PC-3 (cell line): ENCODE data around the gene ARL5C. TPM values are rescaled to one million over a fixed set of nuclear protein-coding genes. Genes with fewer than 3 reads are reported as not detected.
A peak's percentile ranks its signal among the peaks of the same experiment; 100 is the strongest.

Source experiments
- ATAC-seq: fragments of 200-7000 bp; cut with Tn5 transposase; 2 replicates; pipeline ENCODE4 v1.9.1; 2020; ENCODE audit warnings: mild to moderate bottlenecking, moderate library complexity
- BruUV-seq: library from RNA; stranded (reverse); fragments of 400-500 nt; replicated peaks from 2 replicates; lab custom pipeline; 2021; lab: Mats Ljungman, UMichigan
- CTCF ChIA-PET: fragments of 300-600 bp; sonication (Branson Sonifier 250); formaldehyde crosslinking; loops from one replicate; lab custom pipeline; 2022; ENCODE audit warnings: antibody characterized with exemption; lab: Charles Lee
- POLR2A ChIA-PET: fragments of 300-600 bp; sonication (Branson Sonifier 250); formaldehyde crosslinking; loops from one replicate; lab custom pipeline; 2022; ENCODE audit warnings: antibody characterized with exemption; ENCODE audit not compliant: unreplicated experiment; lab: Charles Lee
- DNase-seq: peaks from one replicate; pipeline ENCODE4 v3.0.0-alpha.2; 2015
- H2AFZ ChIP-seq: fragments of 300-600 bp; sonication (generic); 2 replicates; pipeline ENCODE4 v1.6.0; 2016; ENCODE audit warnings: antibody characterized with exemption, low read length
- H3F3A ChIP-seq: fragments of 300-600 bp; sonication (generic); one replicate; pipeline ENCODE4 v1.6.0; 2017; ENCODE audit warnings: antibody characterized with exemption, low read length, control low read depth, mild to moderate bottlenecking; ENCODE audit not compliant: unreplicated experiment
- H3K27ac ChIP-seq: fragments of 300-600 bp; sonication (generic); 2 replicates; pipeline ENCODE4 v1.5.1; 2016; ENCODE audit warnings: mild to moderate bottlenecking, low read length
- H3K27me3 ChIP-seq: fragments of 300-600 bp; sonication (generic); 2 replicates; pipeline ENCODE4 v1.6.1; 2016; ENCODE audit warnings: low read length, mixed read lengths
- H3K36me3 ChIP-seq: fragments of 300-600 bp; sonication (generic); 2 replicates; pipeline ENCODE4 v1.6.1; 2016; ENCODE audit warnings: low read depth, mixed run types, low read length, mixed read lengths
- H3K4me1 ChIP-seq: fragments of 300-600 bp; sonication (generic); 2 replicates; pipeline ENCODE4 v1.5.1; 2016; ENCODE audit warnings: low read length; ENCODE audit not compliant: insufficient read depth
- H3K4me2 ChIP-seq: fragments of 300-600 bp; sonication (generic); 2 replicates; pipeline ENCODE4 v1.6.0; 2016; ENCODE audit warnings: low read length
- H3K4me3 ChIP-seq: fragments of 300-600 bp; sonication (generic); 2 replicates; pipeline ENCODE4 v1.5.1; 2016; ENCODE audit warnings: mild to moderate bottlenecking, low read length, mixed read lengths
- H3K79me2 ChIP-seq: fragments of 300-600 bp; sonication (generic); 2 replicates; pipeline ENCODE4 v1.6.1; 2017; ENCODE audit warnings: low read length, mixed read lengths
- H3K9ac ChIP-seq: fragments of 300-600 bp; sonication (generic); 2 replicates; pipeline ENCODE4 v1.6.0; 2016; ENCODE audit warnings: mild to moderate bottlenecking, low read length
- H3K9me2 ChIP-seq: fragments of 300-600 bp; sonication (generic); replicated peaks from 2 replicates; pipeline ENCODE4 v1.6.1; 2016; ENCODE audit warnings: mixed run types, low read length, mixed read lengths
- H3K9me3 ChIP-seq: fragments of 300-600 bp; sonication (generic); 2 replicates; pipeline ENCODE4 v1.6.1; 2016; ENCODE audit warnings: low read length, mixed read lengths
- H4K20me1 ChIP-seq: fragments of 300-600 bp; sonication (generic); 2 replicates; pipeline ENCODE4 v1.6.1; 2016; ENCODE audit warnings: low read length, mixed read lengths
- CTCF ChIP-seq: fragments of 300-600 bp; sonication (generic); conservative IDR thresholded peaks from 2 replicates; pipeline ENCODE4 v1.5.1; 2017; ENCODE audit warnings: antibody characterized with exemption, low read depth, mild to moderate bottlenecking, low read length
- EZH2 ChIP-seq: fragments of 300-600 bp; sonication (generic); IDR thresholded peaks from one replicate; pipeline ENCODE4 v1.6.1; 2017; ENCODE audit warnings: antibody characterized with exemption, mild to moderate bottlenecking, low read length; ENCODE audit not compliant: unreplicated experiment
- EZH2phosphoT487 ChIP-seq: fragments of 300-600 bp; sonication (generic); IDR thresholded peaks from 2 replicates; pipeline ENCODE4 v1.6.1; 2018; ENCODE audit warnings: mild to moderate bottlenecking, antibody characterized with exemption, low read length, borderline replicate concordance
- intact Hi-C: fragments of 100-400 bp; cut with micrococcal nuclease; formaldehyde crosslinking; loops from 2 replicates; pipeline ENCODE4 v1.9.0; 2023
- total RNA-seq: library from RNA; depleted of rRNA; stranded (reverse); fragments of >200 nt; gene quantifications from 2 replicates; pipeline ENCODE4 v1.2.3, GENCODE V29; 2014

Gene ARL5C
- total RNA-seq, 1 experiment from 2014 or later: not detected

GRCh38 chr17:39151150-39151942, 14.6 kb downstream of the ARL5C start, which contains the start of gene PLXDC1:
Gene PLXDC1 (minus strand): TSS chr17:39151637. CDS start chr17:39151437, 200 bp downstream.
- intact Hi-C loops: no loop called here
- Histone ChIP-seq H3K4me1 (peaks cover 7% of the 10 kb centered on the region), H3K27me3 (peaks cover 6% of the 10 kb centered on the region; the same call in 1 of the 2 replicates), H3K4me3 (peak within 1 kb of the TSS; percentile 90), H3K36me3 (no peaks in the 10 kb centered on the region), H4K20me1 (no peaks in the 10 kb centered on the region), H3K27ac (no peak within 1 kb of the TSS), H3K4me2 (peak within 1 kb of the TSS; percentile 97), H2AFZ (peak within 1 kb of the TSS; percentile 95), H3K79me2 (no peaks in the 10 kb centered on the region), H3K9ac (no peak within 1 kb of the TSS; the same call in 1 of the 2 replicates), H3F3A (no peaks in the 10 kb centered on the region), H3K9me2 (no peaks in the 10 kb centered on the region), H3K9me3 (no peaks in the 10 kb centered on the region)
- POLR2A ChIA-PET: no interaction called here
- no peak for TF ChIP-seq EZH2phosphoT487
- TF ChIP-seq EZH2: no peak
- TF ChIP-seq CTCF: no peak
- CTCF ChIA-PET: interaction anchor here (0.6 to 0.7 kb wide), 2 partner anchors 80 to 466 kb away, joined by 5 to 6 read pairs; no protein-coding TSS in a partner anchor
- DNase-seq (no peak), ATAC-seq (no peak)
- BruUV-seq: no TSS peak

GRCh38 chr17:39150795-39151149, 15.2 kb downstream of the ARL5C start:
- no peaks in the 10 kb centered on the region for H3K79me2 ChIP-seq
- no peak overlapping the region for H3K9ac ChIP-seq
- TF ChIP-seq EZH2: no peak
- no peak for TF ChIP-seq CTCF
- no peak for TF ChIP-seq EZH2phosphoT487
- CTCF ChIA-PET: interaction anchor here (0.7 kb wide), 1 partner anchor 80 kb away, joined by 6 read pairs; no protein-coding TSS in a partner anchor
- H3K4me2 ChIP-seq: no peak overlapping the region
- no peaks in the 10 kb centered on the region for H3K9me2 ChIP-seq
- H3K4me1 ChIP-seq: peaks cover 7% of the 10 kb centered on the region
- H4K20me1 ChIP-seq: no peaks in the 10 kb centered on the region
- peaks cover 6% of the 10 kb centered on the region; the same call in 1 of the 2 replicates for H3K27me3 ChIP-seq
- POLR2A ChIA-PET: no interaction called here
- no peak for ATAC-seq
- intact Hi-C loops: no loop called here
- DNase-seq: no peak
- H3K27ac ChIP-seq: no peak overlapping the region
- BruUV-seq: no TSS peak
- H3K4me3 ChIP-seq: no peak overlapping the region
- H3F3A ChIP-seq: no peaks in the 10 kb centered on the region
- no peaks in the 10 kb centered on the region for H3K9me3 ChIP-seq
- H3K36me3 ChIP-seq: no peaks in the 10 kb centered on the region
- H2AFZ ChIP-seq: no peak overlapping the region

- CTCF ChIA-PET: no interaction called here
- BruUV-seq: no TSS peak
Observed at GRCh38 chr17:39150104-39150634, 15.8 kb downstream of the ARL5C start.

More at GRCh38 chr17:39150104-39150634, 15.8 kb downstream of the ARL5C start:
- Histone ChIP-seq H3K27ac (no peak overlapping the region), H3K4me1 (peaks cover 7% of the 10 kb centered on the region), H3K9me3 (no peaks in the 10 kb centered on the region), H3K27me3 (peaks cover 6% of the 10 kb centered on the region; the same call in 1 of the 2 replicates), H2AFZ (no peak overlapping the region), H3K36me3 (no peaks in the 10 kb centered on the region), H3K4me3 (no peak overlapping the region), H3K9ac (no peak overlapping the region), H3K79me2 (no peaks in the 10 kb centered on the region), H3K4me2 (no peak overlapping the region), H3K9me2 (no peaks in the 10 kb centered on the region), H3F3A (no peaks in the 10 kb centered on the region), H4K20me1 (no peaks in the 10 kb centered on the region)
- no peak for ATAC-seq
- TF ChIP-seq EZH2phosphoT487 (no peak), CTCF (no peak), EZH2 (no peak)
- no peak for DNase-seq
- intact Hi-C loops: no loop called here
- POLR2A ChIA-PET: no interaction called here
